SU-DHL-6 (cell line): ENCODE results near the gene CDH13.

Experiments used
- CTCF ChIP-seq: fragments of 200-600 bp; sonication (generic); IDR thresholded peaks from one replicate; pipeline ENCODE4 v1.5.1; 2017; ENCODE audit warnings: antibody characterized with exemption, mild to moderate bottlenecking, low read length, moderate library complexity; ENCODE audit not compliant: insufficient read depth, poor library complexity, severe bottlenecking
- EZH2phosphoT487 ChIP-seq: fragments of 200-600 bp; sonication (generic), shearing (Covaris generic); conservative IDR thresholded peaks from 2 replicates; pipeline ENCODE4 v1.6.1; 2018; ENCODE audit warnings: mild to moderate bottlenecking, antibody characterized with exemption, low read length, moderate library complexity, mixed read lengths

- TF ChIP-seq EZH2phosphoT487 (no peak), CTCF (no peak)
Measured at GRCh38 chr16:83845263-83845662, 1218.5 kb downstream of the CDH13 start.
